ENCODE results near the gene TIAL1.

Gene TIAL1

GRCh38 chr10:119523895-119524719 is 72.7 kb downstream of the TIAL1 start:
- Histone ChIP-seq H3K9ac (ENCODE audit: low read depth, low read length) (no peak overlapping the region), H3K36me3 (ENCODE audit: insufficient read depth, low read depth, low read length) (no peaks in the 10 kb centered on the region), H3K27ac (ENCODE audit: low read length) (no peak overlapping the region), H3K27me3 (ENCODE audit: insufficient read depth, low read length) (no peaks in the 10 kb centered on the region), H3K4me3 (ENCODE audit: low read length) (no peak overlapping the region), H3K9me3 (ENCODE audit: insufficient read depth, low read depth, low read length) (no peaks in the 10 kb centered on the region), H3K4me1 (ENCODE audit: insufficient read depth, low read length) (no peaks in the 10 kb centered on the region)
